DMS53 treated with DMSO at 0.1 percent for 48 hours (cell line): ENCODE data around the gene APLNR.
"Not testable (repeated sequence)": the region's sequence is repeated elsewhere in the genome, so short reads cannot be mapped to it uniquely, and the experiment has no call there.

Experiments used
- DNase-seq: peaks from one replicate; lab custom pipeline; 2025; ENCODE audit not compliant: unreplicated experiment; lab: John Stamatoyannopoulos, UW

Gene APLNR

DNA sequence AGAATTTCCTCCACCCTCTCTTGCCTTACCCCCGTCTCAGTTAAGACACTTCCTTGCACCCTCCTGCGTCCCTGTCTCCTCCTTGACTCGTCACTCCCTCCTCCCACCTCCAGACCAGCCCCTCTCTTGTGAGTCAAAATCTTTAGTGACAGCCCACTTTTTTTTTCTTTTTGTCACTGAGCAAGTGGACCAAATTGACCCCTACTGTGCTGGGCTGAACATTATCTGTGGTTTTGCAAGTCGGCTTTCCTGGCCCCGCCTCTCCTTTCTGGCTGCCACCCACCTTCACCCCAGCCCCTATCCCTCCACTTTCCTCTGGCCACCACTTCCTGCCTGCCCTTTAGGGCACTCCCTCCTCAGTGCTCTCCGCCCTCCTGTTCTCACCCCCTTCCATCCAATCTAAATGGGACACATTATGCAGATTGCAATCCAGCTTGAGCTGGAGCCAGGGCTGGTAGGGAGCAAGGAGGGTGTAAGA lies at the start of gene APLNR:
TSS of gene APLNR (minus strand) at position 47 of the 478 bp plus-strand sequence. CDS start 246 bp downstream, outside the sequence.
- DNase-seq, result no peak

DNA sequence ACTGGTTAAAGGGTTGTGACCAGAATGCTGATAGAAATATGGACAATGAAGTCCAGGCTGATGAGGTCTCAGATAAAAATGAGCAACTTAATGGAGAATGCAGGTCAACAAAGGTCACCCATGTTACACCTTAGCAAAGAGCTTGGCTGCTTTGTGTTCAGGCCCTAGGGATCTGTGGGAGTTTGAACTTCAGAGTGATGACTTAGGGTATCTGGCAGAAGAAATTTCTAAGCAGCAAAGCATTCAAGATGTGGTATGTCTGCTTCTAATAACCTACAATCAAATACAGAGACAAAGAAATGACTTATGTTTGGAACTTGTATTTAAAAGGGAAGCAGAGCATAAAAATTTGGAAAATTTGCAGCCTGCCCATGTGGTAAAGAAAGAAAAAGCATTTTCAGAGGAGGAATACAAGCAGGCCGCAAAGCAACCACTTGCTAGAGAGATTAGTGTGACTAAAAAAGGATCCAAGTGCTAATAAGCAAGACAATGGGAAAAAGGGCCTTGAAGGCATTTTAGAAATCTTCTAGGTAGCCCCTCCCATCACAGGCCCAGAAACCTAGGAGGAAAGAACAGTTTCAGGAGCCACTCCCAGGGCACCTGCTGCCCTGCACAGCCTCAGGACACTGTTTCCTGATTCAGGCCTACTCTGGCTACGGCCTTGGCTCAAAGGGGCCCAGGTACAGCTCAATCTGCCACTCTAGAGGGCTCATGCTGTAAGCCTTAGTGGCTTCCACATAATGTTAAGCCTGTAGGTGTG lies 46.4 kb upstream of the APLNR start:
- no peak for DNase-seq

DNA sequence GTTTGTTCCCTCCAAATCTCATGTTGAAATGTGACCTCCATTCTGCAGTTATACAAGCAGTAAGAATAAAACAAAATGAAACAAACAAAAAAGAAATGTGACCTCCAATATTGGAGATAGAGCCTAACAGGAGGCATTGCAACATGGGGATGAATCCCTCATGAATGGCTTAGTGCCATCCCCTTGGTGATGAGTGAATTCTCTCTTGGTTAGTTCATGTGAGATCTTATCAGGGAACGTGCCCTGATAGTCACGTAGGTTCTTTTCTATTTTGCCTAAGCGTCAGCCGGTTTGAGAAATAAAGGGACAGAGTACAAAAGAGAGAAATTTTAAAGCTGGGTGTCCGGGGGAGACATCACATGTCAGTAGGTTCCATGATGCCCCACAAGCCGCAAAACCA lies 44.5 kb upstream of the APLNR start:
- not testable (repeated sequence) for DNase-seq

DNA sequence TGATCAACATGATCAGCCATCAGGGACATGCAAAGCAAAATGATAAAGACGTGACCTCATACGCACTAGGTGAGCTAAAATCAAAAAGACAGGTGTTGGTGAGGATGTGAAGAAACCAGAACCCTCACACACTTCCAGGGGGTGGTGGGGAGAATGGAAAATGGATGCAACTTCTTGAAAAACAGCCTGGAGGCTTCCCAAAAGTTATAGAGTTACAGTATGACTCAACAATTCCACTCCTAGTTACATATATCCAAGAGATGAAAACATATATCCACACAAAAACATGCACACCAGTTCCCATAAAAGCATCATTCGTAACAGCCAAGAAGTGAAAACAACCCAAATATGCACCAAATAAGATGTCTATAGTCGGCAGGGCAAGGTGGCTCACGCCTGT lies 42.1 kb upstream of the APLNR start:
- no peak for DNase-seq

DNA sequence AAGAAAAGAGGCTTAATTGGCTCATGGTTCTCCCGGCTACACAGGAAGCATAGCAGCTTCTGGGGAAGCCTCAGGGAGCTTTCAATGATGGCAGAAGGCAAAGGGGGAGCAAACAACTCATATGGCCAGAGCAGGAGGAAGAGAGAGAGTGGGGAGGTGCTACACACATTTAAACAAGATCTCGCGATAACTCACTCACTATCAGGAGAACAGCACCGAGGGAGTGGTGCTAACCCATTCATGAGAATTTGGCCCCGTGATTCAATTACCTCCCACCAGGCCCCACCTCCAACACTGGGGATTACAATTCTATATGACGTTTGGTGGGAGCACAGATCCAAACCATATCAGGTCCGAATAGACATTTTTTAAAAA lies 41.7 kb upstream of the APLNR start:
- no peak for DNase-seq

DNA sequence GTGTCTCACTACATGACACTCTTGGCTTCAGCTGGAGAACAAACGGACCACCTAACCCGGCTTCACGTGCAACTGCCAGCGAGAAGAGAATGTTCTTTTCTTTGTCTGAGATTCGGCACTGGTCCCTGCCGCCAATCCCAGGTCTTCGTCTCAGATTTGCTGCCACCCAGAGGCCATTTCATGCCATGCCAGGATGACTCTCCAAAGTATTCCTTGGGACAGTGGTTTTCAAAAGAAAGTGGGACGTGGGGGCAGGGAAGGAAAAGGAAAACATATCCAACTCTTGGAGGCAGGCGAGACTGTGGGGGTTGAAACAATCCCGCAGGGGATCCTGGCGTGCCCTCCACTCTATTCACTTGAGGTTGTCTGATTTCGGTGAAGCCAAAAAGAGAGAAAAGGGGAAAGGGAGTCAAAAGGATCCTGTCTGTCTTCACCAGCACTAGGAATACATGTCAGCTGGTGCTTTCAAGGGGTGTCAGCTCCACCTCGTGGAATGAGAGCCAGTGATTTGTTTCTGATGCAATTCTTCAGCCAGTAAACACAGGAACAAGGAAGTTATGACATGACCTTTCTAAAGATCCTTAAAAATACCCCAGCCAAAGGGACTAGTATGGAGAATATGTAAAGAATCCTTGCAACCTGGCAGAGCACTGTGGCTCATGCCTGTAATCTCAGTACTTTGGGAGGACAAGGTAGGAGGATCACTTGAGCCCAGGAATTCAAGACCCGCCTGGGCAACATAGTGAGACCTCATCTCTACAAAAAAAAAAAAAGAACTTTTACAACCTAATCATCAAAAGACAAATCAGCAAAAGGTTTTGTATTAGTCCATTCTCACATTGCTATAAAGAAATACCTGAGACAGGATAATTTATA lies 41.0 kb upstream of the APLNR start:
- peak; percentile 25 for DNase-seq

DNA sequence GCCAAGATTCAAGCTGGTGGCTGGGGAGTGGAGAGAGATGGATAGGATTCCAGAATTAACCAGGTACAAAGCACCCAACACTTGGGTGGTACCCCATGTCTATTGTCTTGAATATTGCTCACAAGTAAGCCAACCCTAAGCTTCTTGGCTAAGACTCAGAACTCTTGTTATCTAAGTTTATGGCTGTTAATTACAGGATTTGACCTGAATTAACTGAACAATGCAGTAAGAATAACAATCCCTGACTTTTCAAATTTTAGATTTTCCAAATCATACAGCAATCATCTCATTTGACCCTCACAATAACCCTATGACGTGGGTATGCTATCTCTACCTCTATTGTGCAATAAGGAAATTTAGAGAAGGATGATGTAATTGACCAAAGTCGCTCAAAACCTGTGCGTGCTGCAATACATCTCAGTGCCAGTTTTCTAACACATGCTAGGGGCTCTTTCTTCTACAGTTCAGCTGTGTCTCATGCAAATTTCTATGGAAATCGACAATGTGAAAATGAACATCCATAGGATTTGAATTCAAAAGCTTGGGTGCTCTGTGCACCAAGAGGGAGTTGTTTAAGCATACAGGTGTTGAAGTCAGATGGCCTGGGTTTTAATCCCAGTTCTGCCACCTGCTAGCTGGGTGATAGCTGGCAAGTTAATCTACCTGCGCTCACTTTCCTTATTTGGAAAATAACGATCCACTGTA lies 40.1 kb upstream of the APLNR start:
- no peak for DNase-seq

DNA sequence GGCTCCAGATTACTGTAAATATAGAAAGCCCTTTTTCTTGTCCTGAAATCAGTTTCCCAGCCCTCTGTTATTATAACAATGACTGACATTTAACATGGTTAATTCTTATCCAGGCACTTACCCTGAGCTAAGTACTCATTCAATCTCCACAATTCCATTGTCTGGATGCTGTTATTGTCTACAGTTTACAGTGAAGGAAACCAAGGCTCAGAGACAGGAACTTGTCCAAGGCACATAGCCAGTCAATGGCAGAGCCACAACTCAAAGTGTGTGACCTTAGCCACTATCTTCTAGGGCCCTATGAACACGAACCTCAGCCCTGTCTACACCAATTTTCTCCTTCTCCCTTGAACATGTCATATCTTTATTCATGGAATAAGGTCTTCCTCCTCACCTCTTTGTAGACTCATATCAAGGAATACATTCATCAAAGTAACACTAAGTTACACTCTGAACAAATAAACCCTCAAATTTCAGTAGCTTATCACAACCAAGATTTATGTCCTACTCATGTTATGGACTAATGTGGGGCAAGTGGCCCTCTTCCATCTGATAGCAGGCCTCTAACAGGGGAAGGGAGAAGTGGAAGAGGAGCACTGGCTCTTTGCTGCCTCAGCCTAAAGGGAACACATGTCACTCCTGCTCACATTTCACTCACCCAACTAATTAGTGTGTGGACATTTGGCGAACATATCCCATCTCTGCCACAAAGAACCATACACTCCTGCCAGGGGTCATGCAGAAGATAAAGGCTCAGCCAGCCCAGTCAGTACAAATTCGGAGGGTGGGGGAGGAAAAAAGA lies 39.3 kb upstream of the APLNR start:
- DNase-seq, result no peak

DNA sequence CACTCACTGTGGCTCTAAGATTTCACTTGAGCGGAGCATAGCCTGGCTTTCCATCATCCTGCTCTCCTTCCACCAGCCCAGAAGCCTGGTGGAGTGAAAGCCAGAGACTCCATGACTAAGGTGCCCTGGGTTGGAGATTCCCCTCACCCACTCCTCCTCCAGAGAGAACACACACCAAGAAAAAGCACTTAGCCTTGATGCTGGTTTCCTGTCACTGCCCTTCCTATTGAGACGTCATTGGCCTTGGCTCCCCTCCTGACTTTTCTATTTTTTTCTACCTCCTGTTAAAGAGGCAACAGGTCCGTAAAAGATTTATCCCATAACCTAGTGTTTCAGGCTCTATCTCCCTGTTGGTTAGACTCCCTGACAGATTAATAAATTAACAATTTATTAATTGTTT lies 38.5 kb upstream of the APLNR start:
- no peak for DNase-seq

DNA sequence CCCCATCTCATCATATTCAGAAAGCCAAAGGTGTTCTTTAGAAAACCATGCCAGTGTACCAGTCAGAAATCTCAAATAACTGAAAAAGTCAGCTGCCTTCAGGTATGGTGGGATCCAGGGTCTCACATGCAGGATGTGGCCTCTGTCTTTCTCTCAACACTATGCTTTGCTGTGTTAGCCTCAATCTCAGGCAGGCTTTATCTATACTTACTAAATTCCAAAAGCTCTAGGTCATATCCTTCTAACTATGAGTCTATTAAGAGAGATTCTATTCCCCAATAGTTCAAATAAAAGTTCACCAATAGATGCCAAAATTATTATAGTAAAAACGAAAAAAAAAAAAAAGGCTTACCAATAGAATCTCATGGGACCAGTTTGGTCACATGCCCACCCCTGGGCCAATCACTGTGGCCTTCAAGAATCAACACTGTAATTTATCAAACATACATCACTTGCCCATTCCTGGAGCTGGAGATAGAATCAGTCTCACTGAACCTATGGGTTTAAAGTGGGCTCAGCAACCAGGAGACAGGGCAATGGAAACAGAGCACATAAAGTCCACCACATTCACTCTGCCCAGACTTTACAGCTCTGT lies 38.0 kb upstream of the APLNR start:
- no peak for DNase-seq

DNA sequence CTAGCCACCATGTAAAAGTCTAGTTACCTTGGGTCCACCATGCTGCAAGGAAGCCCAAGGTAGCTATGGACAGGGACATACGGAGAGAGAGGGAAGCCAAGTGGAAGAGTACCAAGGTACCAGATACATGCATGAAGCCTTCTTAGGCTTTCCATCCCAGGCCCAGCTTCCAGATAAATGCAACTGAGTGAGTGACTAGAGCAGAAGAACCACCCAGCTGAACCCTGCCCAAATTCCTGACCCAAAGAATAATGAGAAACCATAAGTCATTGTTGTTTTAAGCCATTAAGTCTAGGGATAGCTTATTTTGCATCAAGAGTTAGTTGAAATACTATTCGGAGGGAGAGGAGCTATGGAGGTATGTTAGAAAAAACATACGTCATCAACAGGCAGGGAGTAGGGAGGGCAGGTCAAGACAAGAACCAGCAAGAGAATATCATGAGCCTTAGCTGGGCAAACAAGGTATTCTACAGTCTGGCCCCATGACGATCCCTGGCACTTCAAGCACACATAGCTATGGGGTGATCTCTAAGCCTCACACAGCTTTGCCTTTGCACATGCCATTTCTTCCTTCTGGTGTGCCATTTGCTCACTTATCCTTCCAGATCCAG lies 36.5 kb upstream of the APLNR start:
- DNase-seq, result no peak

DNA sequence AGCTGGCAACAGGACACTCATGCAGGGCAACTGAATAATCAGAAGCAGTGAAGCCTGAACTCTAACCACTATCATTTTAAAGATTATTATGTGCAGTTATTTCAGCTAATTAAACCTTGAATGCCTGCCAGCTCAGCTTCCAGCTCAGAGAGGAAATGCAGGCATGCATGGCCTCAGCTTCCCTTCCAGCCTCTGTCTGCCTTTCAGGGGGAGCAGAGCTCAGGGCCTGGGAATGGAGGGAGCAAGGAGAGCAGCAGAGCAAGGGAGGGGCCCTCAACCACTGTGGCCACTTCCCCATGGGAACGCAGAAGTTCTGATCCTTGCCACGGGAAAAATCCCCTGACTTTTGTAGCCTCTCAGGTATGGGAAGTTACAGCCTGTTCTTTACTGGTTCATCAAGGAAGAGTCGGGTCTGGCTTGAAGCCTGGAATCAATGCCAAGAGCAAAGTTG lies 32.5 kb upstream of the APLNR start:
- no peak for DNase-seq

DNA sequence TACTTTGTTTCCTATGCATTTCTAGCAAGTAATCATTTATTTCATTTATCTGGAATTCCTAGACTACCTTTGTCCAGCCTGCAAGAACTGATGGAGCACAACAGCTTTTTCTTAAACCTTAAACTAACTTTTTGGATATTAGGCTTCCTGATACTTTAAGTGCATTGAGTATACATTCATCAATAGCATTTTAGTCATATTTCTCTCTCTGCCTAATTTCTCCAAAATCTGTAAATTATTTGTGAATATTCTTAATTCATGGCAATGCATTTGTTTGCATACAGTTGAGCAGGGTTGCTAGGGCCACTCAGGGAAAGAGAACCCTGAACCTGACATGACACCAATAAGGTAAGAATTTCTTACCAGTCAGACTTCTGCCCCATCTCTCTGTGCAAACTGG lies 29.1 kb upstream of the APLNR start:
- no peak for DNase-seq

DNA sequence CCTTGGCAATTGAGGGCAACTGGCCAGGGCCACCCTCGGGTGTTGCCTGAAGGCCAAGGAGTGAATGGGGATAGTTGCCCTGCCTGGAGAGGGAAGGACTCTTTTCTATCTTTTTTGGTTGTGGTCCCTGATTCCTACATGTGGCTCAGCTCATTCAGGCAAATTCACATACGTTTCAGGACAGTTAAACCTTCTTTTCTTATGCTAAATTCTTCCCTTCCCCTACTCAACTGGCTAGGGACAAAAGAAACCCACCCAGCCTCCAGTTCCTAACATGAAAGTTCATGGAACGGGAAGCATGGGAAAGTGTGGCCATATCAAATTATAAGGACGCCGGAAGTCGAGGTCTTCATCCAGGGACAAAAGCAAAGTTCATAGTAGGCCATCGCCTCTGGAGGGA lies 26.3 kb upstream of the APLNR start:
- DNase-seq, result no peak

DNA sequence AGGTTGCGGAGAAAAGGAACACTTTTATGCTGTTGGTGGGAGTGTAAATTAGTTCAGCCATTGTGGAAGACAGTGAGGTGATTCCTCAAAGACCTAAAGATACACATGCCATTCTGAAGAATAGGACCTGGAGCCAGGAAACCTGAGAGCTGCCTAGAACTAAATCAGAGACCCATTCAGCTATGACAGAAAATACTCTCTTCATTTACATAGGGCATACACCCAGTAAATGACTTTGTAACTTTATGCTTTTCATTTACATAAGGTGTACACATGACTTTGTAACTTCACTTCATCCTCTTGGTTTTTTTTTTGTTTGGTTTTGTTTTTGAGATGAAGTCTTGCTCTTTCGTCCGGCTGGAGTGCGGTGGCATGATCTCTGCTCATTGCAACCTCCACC lies 25.1 kb upstream of the APLNR start:
- no peak for DNase-seq

DNA sequence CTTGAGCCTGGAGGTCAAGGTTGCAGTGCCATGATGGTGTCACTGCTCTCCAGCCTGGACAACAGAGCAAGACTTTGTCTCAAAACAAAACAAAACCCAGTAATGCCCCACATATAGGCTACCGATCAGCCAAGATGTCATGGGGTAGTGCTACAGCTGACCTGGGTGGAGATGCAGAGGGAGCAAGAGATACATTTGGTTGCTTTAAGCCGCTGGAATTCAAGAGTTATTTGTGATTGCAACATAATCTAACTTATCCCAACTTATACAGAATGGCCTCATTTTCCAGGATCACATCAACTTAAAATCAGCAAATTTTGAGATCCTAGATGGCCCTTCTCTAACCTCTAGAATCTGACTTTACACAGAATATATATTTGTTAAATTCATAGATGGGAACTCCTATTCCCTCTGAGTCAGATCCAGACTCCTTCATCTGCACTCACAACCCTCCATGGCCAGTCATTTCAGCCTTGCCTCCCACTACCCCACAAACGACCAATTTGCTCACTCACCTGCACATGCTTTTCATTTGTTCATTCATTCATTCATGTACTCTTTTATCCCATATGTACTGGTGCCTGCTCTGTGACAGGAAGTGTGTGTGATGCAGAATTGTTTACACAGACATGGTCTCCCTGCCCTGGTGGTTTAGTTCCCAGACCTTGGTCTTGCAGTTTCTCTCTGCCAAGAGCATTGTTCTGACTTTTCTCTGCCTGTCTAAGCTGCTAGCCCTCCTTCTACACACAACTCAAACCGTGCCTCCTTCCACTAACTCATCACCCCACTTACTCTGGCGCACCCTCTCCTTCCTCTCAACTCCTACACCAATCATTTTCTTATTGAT lies 24.1 kb upstream of the APLNR start:
- no peak for DNase-seq

DNA sequence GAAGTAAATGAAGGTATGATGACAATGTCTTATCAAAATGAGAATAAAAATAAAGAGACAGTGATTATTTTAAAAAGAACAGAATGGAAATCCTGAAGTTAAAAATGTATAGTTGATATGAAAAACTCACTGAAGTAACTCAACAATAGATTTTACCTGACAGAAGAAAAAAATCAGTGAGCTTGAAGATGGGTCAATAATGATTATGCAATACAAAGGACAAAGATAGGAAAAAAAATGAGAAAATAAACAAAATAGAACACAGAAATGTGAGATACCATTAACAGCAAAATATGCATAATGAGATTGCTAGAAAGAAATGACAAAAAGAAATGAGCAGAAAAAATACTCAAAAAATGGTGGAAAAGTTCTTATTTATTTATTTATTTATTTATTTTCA lies 19.1 kb upstream of the APLNR start:
- DNase-seq, result no peak

DNA sequence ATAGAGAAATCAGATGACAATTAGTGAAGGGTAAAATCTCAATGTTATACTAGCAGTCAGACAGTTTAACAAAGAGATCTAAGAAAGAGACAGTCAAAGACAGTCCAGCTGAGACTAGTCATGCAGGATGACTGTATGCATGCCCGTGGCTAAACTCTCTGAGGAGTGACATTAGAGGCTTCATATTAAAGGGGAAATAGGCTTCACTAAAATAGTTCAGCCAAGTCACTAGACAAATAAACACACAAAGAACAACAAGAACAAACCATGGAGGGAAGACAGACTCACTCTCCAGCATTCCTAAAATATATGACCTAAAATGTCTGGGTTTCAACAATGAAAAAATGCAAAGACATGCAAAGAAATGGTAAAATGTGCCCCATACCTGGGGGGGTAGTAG lies 18.6 kb upstream of the APLNR start:
- no peak for DNase-seq

DNA sequence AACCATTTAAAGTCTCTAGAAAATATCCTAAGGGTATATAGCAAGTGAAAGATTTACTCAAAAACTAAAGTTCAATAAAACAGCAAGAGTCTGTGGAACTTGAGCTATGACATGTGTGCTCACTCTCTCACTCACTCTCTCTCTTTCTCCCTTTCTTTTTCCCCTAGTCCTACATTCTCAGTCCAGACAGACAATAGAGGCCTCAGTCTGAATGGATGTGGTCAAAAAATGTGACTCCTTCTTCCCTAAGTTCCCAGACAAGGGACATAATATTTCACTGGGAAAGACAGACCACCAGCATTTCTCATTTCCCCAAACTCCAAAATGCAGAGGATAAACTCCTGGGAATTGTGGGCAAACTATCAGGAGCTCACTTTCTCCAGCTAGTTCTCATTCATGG lies 17.6 kb upstream of the APLNR start:
- DNase-seq, result no peak
